NCI-H1694 (cell line): Measurements from ENCODE around the gene CEP135.
"Not testable (repeated sequence)": the region's sequence is repeated elsewhere in the genome, so short reads cannot be mapped to it uniquely, and the experiment has no call there.

Experiments
- DNase-seq: peaks from one replicate; lab custom pipeline; 2025; lab: John Stamatoyannopoulos, UW

The CEP135 gene

GRCh38 chr4:55947254-55947882 is 1.4 kb upstream of the CEP135 start:
- DNase-seq = no peak

GRCh38 chr4:55947912-55948725 is 626 bp upstream of the CEP135 start:
- DNase-seq = no peak

GRCh38 chr4:55949482-55949802 is 697 bp downstream of the CEP135 start:
- no peak for DNase-seq

- no peak for DNase-seq
Observed at GRCh38 chr4:55951191-55951922, 2.6 kb downstream of the CEP135 start.

GRCh38 chr4:55955710-55956109 is 7.0 kb downstream of the CEP135 start:
- no peak for DNase-seq

- no peak for DNase-seq
Observed at GRCh38 chr4:55959655-55960054, 10.9 kb downstream of the CEP135 start.

GRCh38 chr4:55964046-55964445 is 15.3 kb downstream of the CEP135 start:
- no peak for DNase-seq

GRCh38 chr4:55965585-55965984 is 16.8 kb downstream of the CEP135 start:
- no peak for DNase-seq

GRCh38 chr4:55966324-55966723 is 17.6 kb downstream of the CEP135 start:
- not testable (repeated sequence) for DNase-seq

- no peak for DNase-seq
Observed at GRCh38 chr4:55967376-55967775, 18.6 kb downstream of the CEP135 start.

GRCh38 chr4:55973650-55974049 is 24.9 kb downstream of the CEP135 start:
- no peak for DNase-seq

- no peak for DNase-seq
Observed at GRCh38 chr4:55977811-55978210, 29.1 kb downstream of the CEP135 start.

GRCh38 chr4:55979562-55979961 is 30.8 kb downstream of the CEP135 start:
- DNase-seq = no peak

GRCh38 chr4:55980725-55981124 is 32.0 kb downstream of the CEP135 start:
- DNase-seq = no peak

- no peak for DNase-seq
Observed at GRCh38 chr4:55982976-55983375, 34.2 kb downstream of the CEP135 start.

GRCh38 chr4:55989766-55990165 is 41.0 kb downstream of the CEP135 start:
- no peak for DNase-seq

GRCh38 chr4:55993994-55994663 is 45.4 kb downstream of the CEP135 start:
- no peak for DNase-seq

- no peak for DNase-seq
Observed at GRCh38 chr4:55996646-55997045, 47.9 kb downstream of the CEP135 start.

- no peak for DNase-seq
Observed at GRCh38 chr4:56003606-56004005, 54.9 kb downstream of the CEP135 start.

GRCh38 chr4:56004235-56004634 is 55.5 kb downstream of the CEP135 start:
- no peak for DNase-seq

GRCh38 chr4:56007154-56007553 is 58.4 kb downstream of the CEP135 start:
- DNase-seq = no peak

- no peak for DNase-seq
Observed at GRCh38 chr4:56008206-56008605, 59.5 kb downstream of the CEP135 start.

GRCh38 chr4:56026596-56026995 is 77.9 kb downstream of the CEP135 start:
- DNase-seq = no peak
